Retina (tissue), 1 donor: ENCODE measurements around the gene CACNG4.

Experiments
- DNase-seq: peaks from one replicate; pipeline ENCODE4 v3.0.0-alpha.2; 2016

CACNG4 gene

DNA sequence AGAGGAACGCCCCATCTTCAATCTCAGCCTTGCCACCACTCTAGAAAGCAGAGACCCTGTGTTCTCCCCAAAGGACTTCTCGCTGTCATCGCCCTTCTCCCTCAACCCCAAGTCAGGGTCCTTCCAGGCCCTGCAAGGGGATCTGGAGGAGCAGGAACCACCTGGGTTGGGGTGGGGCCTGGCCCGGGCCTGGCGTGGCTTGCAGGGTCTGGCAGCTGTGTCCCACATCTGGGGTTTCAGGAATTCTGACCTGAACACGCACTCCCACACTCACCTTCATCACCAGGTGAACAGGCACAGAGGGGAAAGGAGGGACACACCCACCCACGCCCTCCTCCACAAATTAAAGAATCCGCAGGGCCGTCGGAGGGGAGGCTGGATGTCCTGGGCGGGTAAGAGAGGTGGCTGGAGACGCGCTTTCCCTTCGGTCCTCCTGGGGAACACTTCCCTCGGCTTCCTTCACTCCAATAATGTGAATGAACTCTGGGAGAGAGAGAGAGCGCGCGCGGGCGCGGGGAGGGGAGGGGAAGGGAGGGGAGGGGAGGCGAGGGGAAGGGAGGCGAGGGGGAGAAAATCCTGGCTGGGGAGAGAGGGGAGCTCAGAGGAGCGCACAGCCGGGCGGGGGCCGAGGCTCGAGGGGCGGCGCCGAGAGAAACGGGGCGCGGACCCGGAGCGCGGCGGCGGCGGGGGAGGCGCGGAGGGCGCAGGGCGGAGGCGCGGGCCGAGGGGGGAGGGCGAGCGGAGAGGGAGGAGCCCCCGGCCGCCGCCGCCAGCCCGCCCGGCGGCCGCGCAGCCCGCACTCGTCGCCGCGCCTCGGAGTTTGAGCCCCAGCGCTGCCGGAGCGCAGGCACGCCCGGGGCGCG is at the start of gene CACNG4:
Gene CACNG4, plus strand, starts transcription at position 799 of the 863 bp plus-strand sequence. CDS start 205 bp downstream, outside the sequence.
- peak; percentile 68 for DNase-seq

DNA sequence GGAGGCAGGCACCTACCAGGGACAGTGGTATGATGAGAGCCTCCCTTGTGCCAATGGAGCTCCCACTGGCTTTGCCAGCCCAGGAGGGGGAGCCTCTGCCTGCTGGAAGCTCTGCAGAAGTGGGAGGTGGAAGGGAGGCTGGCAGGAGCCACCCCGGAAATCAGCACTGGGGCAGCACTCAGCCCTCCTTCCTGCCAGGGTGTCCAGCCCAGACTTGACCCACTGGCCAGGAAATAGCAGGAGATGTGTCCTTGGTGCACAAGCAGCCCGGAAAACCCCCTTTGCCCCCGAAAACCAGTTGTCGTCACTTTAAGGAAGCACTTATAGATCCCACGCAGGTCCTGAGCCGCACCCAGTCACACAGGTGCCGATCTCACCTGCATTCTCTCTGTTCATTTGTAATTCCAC is 49.3 kb upstream of the CACNG4 start:
- DNase-seq: no peak

DNA sequence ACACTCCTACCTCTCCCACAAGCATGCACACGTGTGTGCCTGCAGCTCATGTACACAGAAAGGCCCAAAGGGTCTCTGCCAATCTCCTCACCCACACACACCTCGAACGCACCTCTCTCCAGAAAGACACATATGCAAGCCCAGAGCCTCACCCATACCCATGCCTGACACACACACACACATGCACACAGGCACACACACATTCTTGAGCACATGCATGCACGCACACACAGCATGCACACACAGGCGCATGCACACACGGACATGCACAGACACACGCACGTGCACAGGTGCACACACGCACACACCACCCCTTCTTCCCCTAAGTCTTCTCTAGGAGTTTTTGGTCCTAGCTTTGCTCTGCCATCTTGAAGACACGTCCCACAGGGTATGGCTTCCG is 48.7 kb upstream of the CACNG4 start:
- no peak for DNase-seq

DNA sequence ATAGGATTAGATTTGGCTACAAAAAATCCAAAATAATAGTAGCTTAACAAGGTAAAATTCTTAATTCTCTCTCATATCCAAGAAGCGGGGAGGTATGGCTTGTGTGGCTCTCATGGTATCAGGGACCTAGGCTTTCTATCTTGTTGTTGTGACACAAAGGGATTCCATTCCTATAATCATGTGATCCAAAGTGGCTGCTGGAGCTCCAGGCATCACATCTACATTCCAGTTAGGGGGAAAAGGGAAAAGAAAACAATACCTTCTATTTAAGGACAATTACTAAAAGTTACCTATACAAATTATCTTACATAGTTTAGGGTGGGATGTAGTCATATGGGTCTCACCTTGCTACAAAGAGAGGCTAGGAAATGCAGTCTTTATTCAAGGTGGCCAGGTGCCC is 47.6 kb upstream of the CACNG4 start:
- no peak for DNase-seq

DNA sequence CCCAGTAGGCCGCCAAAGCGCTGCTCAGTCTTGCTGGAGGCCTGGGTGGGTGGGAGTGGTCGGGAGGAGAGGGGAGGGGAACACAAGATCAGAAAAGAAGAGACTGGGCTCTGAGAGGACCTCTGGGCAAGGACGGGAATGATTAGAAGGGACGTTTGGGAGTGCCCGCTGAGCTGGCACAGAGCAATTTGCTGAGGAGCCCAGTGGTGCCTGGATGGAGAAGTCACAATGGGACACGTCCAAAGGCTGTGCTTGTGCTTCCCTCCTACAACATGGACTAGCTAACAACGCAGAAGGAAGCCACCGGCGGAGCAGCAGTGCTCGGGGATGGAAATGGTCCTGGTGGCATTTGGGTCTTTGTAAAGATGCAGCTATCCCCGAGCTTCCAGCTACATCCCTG is 45.6 kb upstream of the CACNG4 start:
- DNase-seq: no peak

DNA sequence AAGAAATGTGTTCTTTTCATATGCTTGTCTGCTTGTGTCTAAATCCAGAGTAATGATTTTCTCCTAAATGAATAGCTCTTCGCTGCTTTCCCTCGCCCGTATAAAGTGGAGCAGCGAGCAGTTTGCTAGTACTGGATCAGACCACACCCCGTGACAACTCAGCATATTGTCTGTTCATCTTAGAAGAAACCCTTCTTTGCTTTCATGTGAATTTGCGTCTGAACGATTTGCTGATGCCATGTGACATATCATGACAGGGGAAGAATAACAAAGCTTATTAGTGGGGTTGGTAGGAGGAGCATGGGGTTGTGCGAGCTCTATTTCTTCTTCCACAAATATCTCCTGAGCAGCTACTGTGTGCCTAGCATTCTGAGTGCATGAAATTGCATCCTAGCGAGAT is 44.1 kb upstream of the CACNG4 start:
- peak; percentile 71 for DNase-seq

DNA sequence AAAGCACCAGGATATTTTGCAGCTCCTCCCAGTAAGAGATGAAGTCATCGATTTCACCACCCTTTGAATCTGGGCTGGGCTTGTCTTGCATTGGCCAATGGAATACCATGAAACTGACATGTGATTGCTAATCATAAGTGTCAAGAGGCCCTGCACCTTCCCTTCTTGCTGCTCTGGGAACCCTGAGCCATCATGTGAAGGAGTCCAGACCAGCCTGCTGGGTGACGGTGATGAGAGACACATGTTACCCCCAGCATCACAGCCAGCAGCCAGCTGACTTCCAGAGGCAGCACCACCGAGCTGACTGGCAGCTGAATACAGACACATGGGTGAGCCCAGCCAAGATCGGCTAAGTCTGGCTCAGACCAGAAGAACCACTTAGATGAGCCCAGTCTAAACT is 43.6 kb upstream of the CACNG4 start:
- DNase-seq: no peak

DNA sequence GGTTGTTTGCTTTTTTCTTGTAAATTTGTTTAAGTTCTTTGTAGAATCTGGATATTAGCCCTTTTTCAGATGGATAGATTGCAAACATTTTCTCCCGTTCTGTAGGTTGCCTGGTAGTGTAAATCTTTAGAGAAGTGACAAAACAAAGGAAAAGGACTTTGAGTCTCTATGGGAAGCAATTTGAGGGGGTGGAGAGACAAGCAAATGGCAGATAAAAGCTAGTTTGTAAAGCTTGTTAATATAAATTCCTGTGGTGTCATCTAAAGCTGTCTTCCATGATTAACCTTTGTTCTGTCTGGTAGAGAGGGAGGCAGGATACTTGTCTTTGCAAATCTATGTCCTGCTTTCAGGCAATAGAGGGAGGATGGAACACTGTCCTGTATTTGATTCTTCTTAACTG is 40.6 kb upstream of the CACNG4 start:
- DNase-seq: no peak

DNA sequence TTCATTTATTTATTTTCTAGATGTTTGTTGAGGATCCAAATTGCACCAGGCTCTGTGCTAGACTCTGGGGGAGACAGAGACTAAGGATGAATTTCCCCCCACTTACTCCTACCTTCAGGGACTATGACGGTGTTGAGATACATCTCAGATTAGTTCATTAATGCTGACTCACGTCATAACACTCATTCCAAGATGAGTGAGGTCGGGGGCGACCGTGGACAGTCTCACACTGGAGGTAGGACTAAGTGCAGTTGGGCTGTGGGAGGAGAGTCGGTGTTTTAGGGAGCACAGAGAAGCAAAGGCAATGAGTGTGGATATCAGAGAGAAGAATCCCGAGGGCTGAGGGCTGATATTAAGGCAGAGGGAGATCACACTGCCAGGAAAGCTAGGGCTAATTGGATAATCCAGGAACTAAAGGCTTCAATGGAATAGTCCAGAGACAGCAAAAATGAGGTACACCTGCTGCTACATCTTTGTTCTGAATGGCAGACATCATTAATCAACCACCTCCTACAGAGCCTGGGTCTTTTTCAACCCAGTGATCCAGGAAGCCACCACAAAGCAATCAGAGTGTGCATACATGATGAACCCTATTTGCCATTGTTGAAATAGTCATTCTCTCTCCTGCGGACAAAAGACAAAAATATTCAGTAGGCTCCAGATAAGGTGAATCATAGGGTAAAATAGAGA is 38.6 kb upstream of the CACNG4 start:
- no peak for DNase-seq

DNA sequence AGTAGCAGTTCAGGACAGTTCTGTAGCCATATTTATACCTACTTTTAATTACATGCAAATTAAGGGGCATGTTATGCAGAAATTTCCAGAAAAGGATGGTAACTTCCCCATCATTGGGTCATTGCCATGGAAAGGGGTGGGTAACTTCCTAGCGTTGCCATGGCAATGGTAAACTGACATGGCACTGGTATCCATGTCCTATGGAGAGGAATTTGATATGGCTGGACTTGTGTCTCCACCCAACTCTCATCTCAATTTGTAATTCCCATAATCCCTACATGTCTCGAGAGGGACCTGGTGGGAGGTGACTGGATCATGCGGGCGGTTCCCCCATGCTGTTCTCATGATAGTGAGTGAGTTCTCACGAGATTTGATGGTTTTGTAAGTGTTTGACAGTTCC is 35.6 kb upstream of the CACNG4 start:
- no peak for DNase-seq

DNA sequence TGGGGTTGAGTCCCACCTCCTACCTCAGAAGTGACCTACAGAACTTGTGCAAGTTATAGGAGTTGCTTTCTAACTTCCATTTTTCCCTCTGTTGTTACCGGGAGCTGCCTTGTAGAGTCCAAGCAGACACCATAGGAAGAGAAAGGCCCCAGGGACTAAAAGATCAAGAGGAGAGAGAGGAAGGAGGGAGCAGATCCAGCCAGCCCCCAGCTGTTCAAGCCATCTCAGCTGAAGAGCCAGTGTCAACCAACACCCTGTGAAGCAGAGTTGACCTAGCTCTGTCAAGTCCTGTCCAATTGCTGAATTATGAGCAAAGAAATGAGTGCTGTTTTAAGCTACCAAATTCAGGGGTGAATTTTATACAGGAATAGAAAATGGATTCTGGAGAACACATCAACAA is 34.9 kb upstream of the CACNG4 start:
- no peak for DNase-seq

DNA sequence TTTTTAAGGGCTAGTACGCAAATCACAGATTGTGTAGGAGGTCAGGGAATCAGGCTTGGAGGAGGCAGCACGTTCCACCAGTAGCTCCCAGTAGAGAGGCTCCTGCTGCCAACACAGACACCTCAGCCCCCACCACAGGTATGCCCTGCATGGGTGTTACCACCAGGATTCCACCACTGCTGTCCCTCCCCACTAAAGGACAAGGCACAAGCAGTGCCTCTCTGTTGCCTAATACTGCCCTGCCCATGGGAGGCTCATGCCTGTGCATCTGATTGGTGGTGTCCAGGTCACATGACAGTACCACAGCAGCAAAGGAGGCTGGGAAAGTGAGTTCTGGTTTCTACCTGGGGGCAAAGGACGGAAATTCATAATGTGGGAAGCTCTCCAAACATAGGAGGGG is 33.6 kb upstream of the CACNG4 start:
- DNase-seq: no peak

DNA sequence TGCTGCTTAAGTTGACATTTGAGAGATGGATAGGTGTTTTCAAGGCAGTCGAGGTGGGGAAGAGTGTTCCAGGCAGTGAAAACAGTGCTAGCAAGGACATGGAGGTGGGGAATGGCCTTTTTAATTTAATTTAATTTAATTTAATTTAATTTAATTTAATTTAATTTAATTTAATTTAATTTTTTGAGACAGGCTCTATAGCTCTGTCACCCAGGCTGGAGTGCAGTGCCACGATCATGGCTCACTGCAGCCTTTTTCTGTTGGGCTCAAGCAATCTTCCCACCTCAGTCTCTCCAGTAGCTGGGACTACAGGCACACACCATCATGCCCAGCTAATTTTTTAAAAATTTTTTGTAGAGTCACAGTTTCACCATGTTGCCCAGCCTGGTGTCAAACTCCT is 32.2 kb upstream of the CACNG4 start:
- no peak for DNase-seq

DNA sequence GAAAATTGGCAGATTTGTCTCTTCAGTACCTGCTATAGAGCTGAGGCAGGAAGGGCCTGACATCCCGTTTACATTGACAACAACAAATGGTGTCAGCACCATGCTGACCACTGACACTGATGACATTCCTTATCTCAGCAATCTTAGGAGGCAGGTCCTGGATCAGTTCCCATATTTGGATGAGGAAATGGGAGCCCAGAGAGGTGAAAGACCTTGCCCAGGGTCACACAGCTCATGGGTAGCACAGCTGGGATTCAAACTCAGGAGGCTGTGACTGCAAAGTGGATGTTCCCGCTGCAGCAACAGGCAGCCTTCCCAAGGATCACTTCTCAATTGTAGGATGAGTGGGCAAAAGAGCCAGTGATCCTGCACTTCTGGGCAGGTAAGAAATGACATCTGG is 30.5 kb upstream of the CACNG4 start:
- DNase-seq: no peak

DNA sequence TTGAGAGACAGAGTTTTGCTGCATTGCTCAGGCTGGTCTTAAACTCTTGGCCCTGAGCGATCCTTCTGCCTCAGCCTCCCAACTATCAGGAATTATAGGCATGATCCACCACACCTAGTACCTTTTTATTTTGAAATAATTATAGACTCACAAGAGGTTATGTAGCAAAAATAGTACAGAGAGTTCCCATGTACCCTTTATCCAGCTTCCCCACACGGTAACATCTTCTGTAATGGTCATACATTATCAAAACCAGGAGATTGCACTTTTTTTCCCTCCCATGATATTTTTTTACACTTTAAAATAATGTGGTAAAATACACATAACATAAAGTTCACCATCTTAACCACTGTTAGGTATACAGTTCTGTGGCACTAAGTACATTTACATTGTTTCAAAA is 28.8 kb upstream of the CACNG4 start:
- DNase-seq: no peak

DNA sequence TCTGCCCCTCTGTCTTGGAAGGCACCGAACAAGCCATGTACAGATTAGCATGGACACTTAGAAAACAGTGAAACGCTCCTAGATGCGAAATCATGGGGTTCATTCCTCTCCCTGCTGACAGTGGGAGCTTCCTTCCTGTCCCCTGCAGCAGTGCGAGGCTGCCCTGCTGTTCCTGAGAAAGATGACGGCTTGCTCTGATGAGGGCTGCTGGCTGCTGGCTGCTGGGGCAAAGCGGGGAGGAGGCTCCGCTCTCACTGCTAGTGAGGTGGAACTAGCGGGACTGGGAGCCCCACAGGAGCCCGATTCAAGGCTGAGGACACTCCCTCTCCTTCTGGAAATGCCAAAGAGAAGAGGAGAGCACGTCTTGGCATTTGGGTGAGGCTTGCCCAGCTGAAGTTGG is 25.9 kb upstream of the CACNG4 start:
- DNase-seq: no peak

DNA sequence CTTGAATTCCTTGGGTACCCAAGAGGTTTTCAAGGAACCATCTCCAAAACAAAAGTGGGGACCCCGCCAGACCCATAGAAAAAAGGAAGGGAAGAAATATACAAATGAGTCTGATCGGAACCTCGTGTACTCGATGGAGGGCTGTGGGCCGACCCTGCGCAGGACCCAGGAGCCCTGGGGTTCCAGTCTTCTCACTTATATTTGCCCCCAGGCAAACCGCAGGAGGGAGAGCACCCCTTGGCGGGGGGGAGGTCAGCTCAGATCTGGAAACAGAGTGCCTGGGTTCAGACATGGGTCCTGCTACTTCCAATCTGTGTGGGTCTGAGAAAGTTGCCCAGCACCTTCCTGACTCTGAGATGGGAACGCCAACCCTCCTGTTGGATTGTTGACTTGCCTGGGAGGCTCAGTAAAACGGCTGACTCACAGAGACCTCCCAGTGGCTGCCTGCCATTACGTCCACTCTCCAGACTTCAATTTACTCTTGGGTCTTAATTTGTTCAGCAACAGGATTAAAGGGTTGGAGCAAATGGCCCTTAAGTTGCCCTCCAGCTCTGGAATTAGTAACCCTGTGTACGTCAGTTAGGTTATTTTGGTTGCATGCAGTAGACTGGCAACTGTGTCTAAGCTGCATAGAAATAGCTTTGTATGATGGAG is 24.9 kb upstream of the CACNG4 start:
- no peak for DNase-seq

DNA sequence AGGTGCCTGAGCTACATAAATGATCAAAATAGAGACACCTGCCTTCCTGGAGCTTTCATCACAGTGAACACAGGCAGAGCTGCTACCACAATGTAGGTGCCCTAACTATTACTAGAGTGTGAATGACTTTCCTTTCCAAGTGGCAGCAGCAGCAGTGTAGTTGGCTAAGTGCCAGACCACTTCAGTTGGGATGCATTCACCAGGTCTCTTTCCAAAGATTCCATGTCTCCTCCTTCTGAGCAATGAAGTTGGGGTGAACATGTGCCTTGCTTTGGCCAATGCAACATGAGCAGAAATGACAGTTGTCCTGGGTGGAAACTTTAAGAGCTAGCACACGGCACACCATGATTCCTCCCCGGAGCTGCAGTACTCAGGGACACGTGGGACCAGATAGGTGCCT is 23.3 kb upstream of the CACNG4 start:
- no peak for DNase-seq

DNA sequence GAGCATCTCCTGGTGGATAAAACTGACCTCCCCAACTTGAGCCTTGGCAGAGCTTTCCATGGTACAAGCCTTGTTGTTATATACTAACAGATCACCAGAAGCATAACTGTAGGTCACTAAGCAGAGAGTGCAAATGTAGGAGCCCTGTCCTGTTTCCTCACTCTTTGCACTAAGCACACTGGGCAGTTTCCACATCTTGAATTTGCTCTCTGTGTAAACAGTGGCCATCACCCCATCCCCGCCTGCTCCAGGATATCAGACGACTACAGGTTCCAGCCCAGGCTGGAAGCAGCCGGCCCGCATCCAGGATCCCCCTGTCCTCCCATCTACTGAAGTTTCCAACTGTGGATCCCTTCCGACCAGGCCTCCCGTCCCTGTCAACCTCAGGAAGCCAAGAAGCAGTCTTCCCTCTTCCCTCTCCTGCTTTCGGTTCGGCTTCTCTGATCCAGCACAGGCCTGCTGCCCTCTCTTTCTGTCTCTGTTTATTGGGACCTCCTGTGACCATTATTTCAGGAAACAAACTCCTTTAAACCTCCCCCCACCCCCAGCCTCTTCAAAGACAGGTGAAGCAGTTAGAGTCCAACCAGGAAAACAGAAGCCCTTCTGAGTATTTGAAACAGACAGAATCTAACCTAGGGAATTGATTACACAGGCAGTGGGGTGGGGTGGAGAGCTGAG is 22.6 kb upstream of the CACNG4 start:
- DNase-seq: no peak

DNA sequence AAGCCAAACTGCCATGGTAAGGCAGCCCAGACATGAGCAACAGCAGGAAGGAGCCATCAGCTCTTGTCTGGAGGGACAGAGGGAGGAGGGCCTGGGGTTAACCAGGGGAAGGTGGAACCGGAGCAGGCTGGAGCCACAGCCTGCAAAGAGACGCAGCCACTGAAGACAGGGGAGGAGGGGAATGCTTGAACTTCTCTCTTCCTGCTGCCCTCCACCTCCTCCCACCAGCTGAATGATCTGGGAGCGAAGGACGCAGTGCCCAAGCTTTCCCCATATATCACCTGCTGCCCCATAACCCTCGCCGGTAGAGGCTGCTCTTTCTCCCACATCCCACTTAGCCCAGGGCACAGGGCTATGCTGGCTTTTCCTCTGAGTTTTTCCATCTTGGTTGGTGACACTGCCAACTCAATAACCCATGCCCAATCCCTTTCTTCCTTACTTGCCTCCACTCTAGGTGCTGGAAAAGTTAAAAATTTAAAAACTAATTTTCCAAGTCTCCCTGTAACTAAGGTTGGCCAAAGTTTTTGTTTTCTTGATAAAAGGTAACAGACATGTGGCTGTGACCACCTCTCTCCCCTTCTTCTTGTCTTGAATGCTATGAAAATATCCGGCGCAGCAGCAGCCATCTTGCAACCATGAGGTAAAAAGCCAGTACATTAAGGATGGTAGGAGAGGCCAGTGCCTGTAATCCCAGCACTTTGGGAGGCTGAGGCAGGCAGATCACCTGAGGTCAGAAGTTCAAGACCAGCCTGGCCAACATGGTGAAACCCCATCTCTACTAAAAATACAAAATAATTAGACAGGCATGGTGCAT is 21.8 kb upstream of the CACNG4 start:
- DNase-seq: no peak

DNA sequence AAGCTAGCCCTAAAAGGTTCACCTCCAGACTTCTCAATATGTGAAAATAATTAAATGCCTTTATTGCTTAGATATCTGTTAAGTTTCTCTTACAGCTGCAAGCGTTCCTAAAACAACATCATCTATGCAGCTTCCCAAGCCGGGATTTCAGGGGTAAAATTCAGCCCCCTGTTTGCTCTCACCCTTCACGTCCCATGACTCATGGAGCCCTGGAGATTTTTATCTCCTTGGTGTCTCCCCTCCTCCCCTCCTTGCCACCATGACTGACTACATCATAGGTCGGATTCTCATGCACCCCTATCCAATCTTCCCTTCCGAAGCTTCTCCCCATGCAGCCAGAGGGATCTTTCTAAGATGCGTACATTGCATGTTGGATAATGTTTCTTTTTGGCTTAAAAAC is 21.0 kb upstream of the CACNG4 start:
- no peak for DNase-seq

DNA sequence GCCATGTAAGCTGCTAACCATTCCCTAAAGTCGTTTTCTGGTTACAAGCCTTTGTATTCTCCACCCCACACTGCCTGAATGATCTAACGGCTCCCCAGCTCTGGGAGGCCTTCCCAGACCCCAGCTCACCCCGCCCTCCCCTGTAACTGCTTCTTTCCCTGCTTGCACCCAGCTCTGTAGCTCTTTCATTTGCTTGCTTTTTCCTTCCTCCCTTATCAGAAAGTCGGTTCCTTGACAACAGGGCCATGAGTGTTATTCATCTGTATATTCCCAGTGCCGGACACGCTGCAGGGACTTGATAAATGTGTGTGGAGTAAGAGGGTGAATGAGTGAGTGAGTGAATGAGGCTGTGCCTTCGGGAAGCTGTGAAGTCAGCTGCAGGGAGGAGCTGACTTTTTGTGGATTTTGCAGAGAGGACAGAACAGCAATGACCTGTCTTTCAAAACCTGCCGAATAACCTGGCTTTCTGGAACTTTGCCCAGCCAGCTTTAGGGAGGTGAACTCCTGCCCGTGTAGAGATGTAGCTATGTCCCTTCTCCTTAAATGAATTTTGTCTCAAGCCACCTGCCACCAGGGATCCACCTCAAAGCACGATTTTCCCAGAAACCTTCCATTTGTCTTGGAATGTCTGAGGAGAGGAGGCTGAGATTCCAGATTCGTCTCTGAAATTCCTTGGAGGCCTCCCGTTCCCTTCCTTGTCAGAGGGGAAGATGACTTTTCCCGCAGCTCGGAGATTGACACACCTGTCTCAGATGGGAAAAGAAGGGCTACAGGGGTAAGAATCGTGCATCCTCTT is 20.0 kb upstream of the CACNG4 start:
- no peak for DNase-seq
